ENCODE measurements around the gene NR2F2. TPM values are rescaled to one million over a fixed set of nuclear protein-coding genes. Genes with fewer than 3 reads are reported as not detected.

Gene NR2F2
- total RNA-seq, 1 donor from 2014 or later: 40.3 TPM

DNA sequence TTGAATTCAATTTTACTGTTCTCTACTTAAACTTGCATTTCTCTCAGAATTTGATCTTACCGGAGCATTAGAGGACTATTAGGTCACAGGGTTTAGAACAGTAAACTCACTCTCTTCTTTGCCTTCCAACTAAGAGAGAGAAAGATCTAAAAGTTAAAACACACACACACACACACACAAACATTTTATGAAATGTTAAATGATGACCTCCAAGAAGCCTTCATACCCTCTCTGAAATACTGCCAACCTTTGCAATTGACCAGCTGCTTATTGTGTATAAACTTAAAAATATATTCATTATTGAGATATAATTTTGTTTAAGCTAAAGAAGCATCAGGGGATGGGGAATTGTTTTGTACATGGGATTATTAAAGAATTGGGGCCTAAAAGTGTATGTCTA lies 15.5 kb upstream of the NR2F2 start:
- H3K27me3 Mint-ChIP-seq: peaks cover 13% of the 10 kb centered on the region
- H3K36me3 Mint-ChIP-seq (ENCODE audit: insufficient read depth): no peaks in the 10 kb centered on the region
- no peak overlapping the region for H3K4me3 Mint-ChIP-seq (ENCODE audit: low read depth)
- no peak for DNase-seq (ENCODE audit: low spot score, unreplicated experiment)
- no peaks in the 10 kb centered on the region for H3K9me3 Mint-ChIP-seq (ENCODE audit: low read depth)
- TF ChIP-seq, protein P1, sequence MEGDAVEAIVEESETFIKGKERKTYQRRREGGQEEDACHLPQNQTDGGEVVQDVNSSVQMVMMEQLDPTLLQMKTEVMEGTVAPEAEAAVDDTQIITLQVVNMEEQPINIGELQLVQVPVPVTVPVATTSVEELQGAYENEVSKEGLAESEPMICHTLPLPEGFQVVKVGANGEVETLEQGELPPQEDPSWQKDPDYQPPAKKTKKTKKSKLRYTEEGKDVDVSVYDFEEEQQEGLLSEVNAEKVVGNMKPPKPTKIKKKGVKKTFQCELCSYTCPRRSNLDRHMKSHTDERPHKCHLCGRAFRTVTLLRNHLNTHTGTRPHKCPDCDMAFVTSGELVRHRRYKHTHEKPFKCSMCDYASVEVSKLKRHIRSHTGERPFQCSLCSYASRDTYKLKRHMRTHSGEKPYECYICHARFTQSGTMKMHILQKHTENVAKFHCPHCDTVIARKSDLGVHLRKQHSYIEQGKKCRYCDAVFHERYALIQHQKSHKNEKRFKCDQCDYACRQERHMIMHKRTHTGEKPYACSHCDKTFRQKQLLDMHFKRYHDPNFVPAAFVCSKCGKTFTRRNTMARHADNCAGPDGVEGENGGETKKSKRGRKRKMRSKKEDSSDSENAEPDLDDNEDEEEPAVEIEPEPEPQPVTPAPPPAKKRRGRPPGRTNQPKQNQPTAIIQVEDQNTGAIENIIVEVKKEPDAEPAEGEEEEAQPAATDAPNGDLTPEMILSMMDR (IDR thresholded peaks at IDR 0.05; ENCODE audit: unreplicated experiment): no peak
- no peak overlapping the region for H3K27ac Mint-ChIP-seq
- peaks cover 24% of the 10 kb centered on the region for H3K4me1 Mint-ChIP-seq (ENCODE audit: low read depth)

DNA sequence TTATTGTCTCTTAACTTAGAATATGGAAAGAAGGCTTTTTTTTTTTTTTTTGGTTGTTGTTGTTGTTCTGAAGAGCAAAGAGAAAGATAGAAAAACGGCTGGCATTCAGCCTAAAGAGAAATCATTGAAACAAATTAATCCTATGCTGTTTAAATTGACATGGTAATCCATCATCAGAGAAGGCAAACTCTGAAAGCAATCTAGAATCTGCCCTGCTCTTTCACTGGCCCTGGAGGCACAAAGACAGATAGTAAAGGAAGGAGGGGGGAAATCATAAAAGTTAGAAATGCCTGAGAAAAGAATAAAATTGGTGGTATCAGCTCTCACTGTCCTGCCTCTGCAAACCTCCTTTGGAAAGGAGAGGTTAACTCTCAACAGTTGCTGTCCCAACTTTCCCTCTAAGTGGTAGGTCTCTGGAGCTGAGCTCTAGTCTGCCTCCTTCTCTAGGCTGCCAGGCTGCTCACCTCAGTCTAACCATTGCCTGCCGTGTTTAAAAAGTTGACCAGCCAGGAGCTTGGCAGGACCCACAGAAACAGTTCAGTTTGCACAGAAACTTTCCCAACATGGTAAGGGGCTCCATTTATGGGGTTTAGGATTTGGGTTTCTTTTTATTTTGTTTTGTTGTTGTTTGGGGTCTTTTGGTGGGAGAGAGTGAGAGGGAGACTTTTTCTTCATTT lies 13.4 kb upstream of the NR2F2 start:
- peaks cover 28% of the 10 kb centered on the region for H3K4me1 Mint-ChIP-seq (ENCODE audit: low read depth)
- no peaks in the 10 kb centered on the region for H3K36me3 Mint-ChIP-seq (ENCODE audit: insufficient read depth)
- H3K4me3 Mint-ChIP-seq (ENCODE audit: low read depth): no peak overlapping the region
- no peak for DNase-seq (ENCODE audit: low spot score, unreplicated experiment)
- TF ChIP-seq, protein P1 (IDR thresholded peaks at IDR 0.05; ENCODE audit: unreplicated experiment): no peak
- H3K9me3 Mint-ChIP-seq (ENCODE audit: low read depth): no peaks in the 10 kb centered on the region
- H3K27ac Mint-ChIP-seq: peak overlapping the region; percentile 63
- peaks cover 20% of the 10 kb centered on the region for H3K27me3 Mint-ChIP-seq

DNA sequence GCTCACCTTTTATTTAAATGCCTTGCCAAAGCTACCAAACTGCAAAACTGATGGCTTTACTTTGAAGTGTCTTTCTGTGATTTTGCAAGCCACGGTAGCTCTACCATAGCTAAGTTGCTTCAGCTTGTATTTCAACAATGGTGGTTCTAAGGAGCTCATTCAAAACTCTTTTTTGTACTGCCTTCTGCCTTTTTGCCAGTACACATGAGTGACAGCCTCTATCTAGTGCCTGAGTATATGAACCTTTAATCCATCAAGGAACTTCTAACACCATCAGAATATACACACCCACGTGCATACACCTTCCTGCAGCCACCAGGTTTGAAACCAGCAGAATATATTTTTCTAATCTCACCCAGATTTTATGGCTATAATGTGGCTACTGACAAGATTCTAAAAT lies 10.4 kb upstream of the NR2F2 start:
- Mint-ChIP-seq H3K4me1 (ENCODE audit: low read depth) (peaks cover 38% of the 10 kb centered on the region), H3K27ac (no peak overlapping the region), H3K36me3 (ENCODE audit: insufficient read depth) (no peaks in the 10 kb centered on the region), H3K9me3 (ENCODE audit: low read depth) (no peaks in the 10 kb centered on the region), H3K4me3 (ENCODE audit: low read depth) (peak overlapping the region; percentile 47), H3K27me3 (peaks cover 36% of the 10 kb centered on the region)
- TF ChIP-seq, protein P1 (IDR thresholded peaks at IDR 0.05; ENCODE audit: unreplicated experiment): no peak
- no peak for DNase-seq (ENCODE audit: low spot score, unreplicated experiment)

DNA sequence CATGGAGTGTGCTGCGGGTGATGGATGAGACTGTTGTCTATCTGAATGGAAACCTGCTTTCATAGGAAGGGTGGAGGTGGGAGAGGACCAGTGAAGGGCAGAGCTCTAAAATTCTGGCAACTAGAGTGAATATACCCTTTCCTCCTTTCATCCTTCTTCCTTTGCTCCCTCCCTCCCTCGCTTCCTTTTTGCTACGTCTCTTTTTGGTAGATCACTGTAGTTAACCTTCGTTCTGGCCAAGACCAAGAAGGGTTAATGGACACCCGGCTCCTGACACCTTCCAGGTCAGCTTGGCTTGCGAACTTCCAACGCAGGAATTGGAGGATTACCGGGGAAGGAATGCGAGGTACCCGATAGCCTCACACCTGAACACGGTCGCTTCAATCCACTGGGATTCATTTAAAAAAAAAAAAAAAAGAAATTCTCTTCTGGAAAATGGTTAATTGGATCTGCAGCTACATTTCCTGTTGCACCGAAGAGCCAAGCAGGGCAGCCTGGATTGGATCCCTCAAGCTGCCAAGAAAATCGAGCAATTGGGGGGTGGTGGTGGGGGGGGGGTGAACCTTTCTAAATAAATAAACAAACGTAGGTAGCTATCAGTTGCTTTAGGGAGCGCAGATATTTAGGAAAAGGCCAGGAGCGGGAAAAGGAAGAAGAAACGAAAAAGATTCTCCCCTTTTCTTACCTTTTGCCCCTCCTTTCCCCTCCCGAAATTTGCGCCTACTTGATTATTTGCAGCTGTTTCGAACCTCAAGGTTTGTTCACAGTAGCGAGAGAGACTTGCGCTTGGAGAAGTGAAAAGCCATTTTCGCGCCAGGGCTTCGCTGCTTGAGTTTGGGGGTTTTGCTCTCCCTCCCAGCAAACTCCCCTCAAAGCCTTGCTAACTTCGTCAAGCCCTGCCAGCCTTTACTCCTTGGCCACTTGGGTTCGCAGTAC lies 9.5 kb upstream of the NR2F2 start:
- H3K4me1 Mint-ChIP-seq (ENCODE audit: low read depth): peaks cover 39% of the 10 kb centered on the region

More for the DNA sequence above, 9.5 kb upstream of the NR2F2 start:
- Mint-ChIP-seq H3K9me3 (ENCODE audit: low read depth) (no peaks in the 10 kb centered on the region), H3K27me3 (peaks cover 44% of the 10 kb centered on the region), H3K36me3 (ENCODE audit: insufficient read depth) (no peaks in the 10 kb centered on the region), H3K27ac (peak overlapping the region; percentile 74), H3K4me3 (ENCODE audit: low read depth) (peak overlapping the region; percentile 64)
- no peak for DNase-seq (ENCODE audit: low spot score, unreplicated experiment)
- TF ChIP-seq, protein P1 (IDR thresholded peaks at IDR 0.05; ENCODE audit: unreplicated experiment): no peak

All from progenitor cell of endocrine pancreas (in vitro differentiated cells).